ENCODE measurements around the gene SIRT4.

Gene SIRT4

DNA sequence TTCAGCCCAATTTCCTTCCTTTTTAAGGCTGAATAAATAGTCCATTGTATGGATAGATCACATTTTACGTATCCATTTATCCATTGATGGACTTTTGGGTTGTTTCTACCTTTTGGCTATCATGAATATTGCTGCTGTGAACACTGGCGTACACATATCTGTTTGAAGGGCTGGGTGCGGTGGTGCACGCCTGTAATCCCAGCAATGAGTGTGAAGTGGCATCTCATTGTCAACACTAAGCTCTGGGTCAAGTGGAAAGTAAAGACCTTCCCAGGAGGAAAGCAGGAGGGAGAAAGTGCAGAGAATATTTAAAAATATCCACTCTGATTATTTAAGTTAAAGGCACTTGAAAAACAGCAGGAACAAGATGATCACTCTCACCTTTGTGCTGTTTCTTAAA lies 37.1 kb downstream of the SIRT4 start:
- no peak for DNase-seq

DNA sequence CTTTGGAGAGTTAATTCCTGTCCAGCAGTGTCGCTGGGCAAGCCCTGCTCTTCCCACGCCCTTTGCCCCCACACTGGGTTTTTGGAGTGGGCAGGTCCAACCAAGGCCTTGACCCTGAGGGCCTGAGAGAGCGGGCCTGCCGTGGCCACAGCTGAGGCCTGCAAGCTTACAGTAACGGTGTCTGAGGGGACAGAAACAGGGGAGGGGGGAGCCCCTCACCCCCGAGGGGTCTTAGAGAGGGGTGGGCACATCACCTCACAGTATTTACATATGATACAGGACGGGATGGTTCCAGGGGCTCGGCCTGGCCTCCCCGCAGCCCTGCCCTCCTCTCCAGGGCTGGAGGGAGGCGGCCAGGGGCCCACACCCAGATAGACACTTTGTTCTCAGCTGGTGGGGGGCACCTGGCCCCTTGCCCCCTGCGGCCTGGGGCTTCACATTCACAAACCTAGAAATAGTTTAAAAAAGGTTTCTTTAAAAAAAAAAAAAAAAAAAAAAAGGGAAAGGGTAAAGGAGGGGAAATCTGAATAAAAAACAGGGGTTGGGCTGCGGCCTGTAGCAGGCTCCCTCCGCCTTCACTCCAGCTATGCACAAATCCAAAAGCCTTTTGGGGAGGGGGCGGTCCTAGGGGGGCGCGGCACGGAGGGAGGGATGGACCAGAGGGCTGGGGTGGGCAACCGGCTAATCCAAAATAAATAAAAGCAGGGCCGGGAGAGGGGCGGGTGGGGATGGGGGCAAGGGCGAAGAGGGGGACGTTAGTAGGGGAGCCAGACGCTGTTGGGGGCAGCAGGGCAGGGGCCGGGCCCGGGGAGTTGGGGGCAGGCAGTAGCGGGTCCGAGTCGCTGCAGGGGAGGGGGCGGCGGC lies 40.3 kb downstream of the SIRT4 start:
- no peak for DNase-seq

DNA sequence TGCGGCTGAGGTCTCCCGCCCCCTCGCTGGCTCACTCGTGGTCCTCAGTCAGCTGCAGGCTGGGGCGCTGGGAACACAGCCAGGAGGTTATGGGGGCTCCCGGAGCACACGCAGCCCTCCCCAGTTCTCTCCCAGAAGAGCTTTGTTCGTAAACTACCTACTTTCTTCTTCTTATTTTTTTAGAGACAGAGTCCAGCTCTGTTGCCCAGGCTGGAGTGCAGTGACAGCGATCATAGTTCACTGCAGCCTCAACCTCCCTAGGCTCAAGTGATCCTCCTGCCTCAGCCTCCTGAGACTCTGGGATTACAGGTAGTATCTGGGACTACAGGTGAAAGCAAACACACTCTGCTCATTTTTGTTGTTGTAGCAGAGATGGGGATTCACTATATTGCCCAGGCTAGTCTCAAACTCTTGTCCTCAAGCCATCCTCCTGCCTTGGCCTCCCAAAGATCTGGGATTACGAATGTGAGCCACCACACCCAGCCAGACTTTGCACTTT lies 41.0 kb downstream of the SIRT4 start:
- no peak for DNase-seq

- no peak for DNase-seq
Measured at GRCh38 chr12:120343692-120344091, 41.6 kb downstream of the SIRT4 start.

DNA sequence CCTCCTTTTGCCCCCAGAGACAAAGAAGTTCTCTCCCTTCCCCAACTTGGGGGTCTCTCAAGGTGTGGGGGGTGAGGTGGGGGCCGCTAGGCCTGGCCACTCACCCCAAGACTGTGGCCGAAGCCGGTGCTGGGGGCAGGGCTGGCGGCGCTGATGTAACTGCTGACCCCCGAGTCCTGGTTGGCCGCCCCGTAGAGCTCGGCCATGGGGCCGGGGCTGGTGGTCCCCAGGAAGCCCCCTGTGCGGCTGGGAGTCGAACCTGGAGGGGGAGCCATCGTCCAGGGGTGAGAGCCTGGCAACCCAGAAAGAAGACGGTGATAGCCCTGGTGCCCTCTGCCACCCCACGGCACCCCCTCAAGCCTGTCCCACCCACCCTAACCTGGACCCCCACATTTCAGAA lies 43.9 kb downstream of the SIRT4 start:
- no peak for DNase-seq

DNA sequence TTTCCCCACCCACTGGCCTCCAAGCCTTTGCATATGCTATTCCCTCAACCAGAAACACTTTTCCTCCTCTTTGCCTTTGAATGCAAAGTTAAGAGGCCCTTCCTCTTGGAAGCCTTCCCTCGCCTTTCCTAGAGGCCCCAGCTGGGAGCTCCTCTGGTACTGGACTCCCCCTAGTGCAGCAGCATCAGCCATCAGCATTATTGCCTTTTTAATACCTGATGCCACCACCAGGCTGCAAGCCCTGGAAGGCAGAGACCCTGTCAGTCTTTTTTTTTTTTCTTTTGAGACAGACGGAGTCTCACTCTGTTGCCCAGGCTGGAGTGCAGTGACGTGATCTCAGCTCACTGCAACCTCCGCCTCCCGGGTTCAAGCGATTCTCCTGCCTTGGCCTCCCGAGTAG lies 44.6 kb downstream of the SIRT4 start:
- no peak for DNase-seq

DNA sequence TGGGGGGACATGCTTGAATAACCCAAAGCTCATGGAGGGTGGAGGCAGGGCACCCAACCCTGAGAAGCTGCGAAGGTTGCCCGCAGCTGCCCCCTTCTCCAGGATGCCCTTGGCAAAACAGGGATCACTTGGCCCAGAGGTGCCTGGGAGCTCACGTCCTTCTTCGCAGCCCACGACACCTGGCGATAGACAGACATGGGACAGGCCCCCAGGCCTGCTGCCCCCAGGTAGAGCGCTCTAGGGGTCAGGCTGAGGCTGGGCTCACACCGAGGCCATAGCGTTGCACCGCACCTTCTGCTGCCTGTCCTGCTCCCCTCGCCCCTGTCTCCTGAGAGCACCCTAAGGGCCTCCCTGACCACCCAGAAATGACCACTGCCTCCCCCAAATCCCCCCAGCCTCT lies 45.6 kb downstream of the SIRT4 start:
- DNase-seq = no peak

GRCh38 chr12:120350576-120351350 lies 48.6 kb downstream of the SIRT4 start:
- DNase-seq = peak; percentile 56 to 89

DNA sequence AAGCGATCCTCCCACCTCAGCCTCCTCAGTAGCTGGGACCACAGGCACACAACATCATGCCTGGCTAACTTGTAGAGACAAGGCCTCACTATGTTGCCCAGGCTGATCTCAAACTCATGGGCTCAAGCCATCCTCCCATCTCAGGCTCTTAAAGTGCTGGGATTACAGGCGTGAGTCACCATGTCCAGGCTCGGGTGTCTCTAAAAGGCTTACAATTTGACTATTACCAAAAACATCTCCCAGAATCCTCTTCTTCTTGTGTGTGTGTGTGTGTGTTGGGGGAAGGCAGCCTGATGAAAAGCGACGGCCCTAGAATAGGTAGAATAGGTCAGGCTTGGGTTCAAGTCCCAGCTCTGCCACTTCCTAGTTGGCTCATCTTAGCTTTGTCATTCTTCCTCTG lies 50.0 kb downstream of the SIRT4 start:
- DNase-seq = no peak

DNA sequence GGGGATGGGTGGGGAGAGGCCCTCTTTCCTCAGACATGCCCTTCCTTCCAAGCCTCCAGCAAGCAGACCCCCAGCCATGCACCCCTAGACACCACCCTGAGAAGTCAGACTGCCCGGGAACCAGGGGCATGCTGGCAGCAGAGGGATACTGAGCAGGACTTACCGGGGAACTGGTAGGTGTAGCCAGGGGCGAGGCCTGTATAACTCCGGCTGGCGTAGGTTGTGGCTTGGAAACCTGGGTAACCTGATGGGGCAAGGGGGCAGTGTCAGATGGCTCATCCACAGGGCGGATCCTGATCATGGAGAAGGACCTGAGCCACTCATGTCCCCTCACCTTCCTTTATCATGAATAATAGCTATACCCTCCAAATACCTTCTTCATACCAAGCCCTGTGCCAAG lies 51.0 kb downstream of the SIRT4 start:
- DNase-seq = no peak

DNA sequence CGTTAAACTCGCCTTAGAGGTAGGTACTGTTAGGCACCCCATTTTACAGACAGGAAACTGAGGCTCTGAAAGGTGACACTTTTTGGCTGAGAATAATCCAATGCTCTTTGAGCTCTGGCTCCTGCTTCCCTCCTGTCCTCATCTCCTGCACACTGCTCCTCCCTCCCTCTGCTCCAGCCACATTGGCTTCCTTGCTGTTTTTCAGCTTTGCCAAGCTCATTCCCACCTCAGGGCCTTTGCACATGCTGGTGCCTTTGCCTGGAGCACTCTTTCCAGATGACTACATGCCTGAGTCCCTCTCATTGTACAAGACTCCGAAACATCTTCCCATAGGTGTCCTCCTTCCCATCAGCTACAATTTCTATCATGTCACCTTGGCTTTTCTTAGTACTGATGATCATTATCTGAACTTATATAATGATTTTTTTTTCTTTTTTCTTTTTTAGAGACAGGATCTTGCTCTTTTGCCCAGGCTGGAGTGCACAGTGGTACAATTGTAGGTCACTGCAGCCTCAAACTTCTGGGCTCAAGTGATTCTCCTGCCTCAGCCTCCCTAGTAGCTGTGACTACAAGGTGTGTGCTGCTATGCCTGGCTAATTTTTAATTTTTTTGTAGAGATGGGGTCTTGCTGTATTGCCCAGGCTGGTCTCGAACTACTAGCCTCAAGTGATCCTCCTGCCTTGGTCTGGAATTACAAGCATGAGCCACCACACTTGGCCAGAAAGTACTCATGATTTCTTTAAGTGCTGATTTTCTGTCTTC lies 51.6 kb downstream of the SIRT4 start:
- DNase-seq = no peak

DNA sequence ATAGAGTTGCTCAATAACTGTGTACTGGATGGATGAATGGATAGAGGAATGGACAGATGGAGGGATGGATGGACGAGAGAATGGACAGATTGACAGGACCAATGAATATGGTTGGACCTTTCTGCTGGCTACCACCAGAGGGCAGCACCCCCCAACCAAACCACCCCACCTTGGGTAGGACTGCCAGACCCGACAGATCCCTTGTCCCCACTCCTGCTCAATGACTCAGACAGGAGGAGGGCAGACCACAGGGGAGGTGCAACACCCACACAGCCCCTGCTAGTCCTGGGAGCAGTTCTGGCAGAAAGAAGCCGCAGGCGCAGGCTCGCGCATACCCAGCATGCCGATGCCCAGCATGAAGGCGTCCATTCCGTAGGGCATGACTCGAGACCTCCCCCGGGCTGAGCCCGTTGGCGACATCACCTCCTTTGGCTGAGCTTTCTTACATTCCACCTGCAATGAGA lies 54.5 kb downstream of the SIRT4 start:
- peak in 1 of 2 experiments; percentile 44 for DNase-seq

DNA sequence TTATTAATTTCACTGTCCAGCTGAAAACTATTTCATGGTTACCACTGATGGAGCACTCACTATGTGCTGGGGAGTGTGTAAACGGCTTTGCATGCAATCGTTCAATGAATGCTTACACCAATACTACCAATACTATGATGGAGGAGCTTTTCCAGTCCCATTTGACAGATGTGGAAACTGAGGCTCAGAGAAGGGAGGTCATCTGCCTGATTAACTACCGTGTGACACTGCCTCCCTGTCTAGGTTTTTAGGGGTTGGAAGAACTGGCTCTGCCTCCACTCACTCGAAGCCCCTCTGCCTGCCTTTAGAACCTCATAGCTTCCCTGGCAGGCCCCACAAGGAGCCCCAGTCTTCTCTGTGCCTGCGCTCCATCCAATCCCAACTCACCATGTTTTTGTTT lies 55.0 kb downstream of the SIRT4 start:
- DNase-seq = no peak

DNA sequence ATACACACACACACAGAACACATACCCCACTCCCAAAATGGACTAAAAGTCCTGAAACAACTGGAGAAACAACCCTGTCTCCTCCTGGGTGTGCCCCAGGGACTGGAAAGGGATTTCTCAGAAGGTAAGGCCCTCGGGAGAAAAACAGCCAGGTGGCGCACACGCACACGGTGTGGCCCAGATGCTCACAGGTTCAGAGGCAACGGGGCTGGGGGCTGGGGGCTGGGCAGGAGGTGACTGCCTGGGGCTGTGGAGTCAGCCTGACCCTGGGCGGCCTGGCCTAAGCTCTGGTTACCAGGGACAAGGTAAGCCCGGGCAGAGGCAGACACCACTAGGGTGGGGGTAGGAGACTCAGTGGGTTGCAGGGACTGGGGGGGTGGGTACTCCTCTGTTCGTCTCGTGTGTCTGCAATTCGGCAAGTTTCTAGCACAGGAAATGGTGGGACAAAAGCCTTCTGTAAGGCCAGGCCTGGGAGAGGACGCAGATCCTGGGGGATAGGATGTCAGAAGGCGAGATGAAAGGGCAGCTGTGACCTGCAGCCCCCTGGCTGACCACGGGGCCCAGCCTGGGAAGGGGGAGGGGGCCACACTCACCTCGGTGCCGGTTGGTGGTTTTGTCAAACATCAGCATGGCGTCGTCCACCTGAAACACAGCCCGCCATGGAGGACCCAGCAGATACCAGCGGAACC lies 56.4 kb downstream of the SIRT4 start:
- DNase-seq = no peak

- DNase-seq = no peak
Measured at GRCh38 chr12:120359128-120359527, 57.0 kb downstream of the SIRT4 start.

GRCh38 chr12:120361506-120362208 lies 59.5 kb downstream of the SIRT4 start:
- peak in 1 of 2 experiments; percentile 19 for DNase-seq
